ENCODE data around the gene ITPR2. TPM values are rescaled to one million over a fixed set of nuclear protein-coding genes. Genes with fewer than 3 reads are reported as not detected.

Gene ITPR2
- polyA plus RNA-seq, 1 experiment, result 3.5 TPM

GRCh38 chr12:26453246-26453645 lies 379.7 kb downstream of the ITPR2 start:
- H3K36me3 ChIP-seq (ENCODE audit: control insufficient read depth, insufficient read depth, low read length), result no peaks in the 10 kb centered on the region
- no peak for TF ChIP-seq CTCF (IDR thresholded peaks at IDR 0.05; ENCODE audit: insufficient read depth, low read depth, low read length)
- ChIA-PET POLR2A (no interaction called here), CTCF (no interaction called here)
- no peak overlapping the region for H3K4me3 ChIP-seq (ENCODE audit: low read depth, low read length)
- DNase-seq (ENCODE audit: low read depth), result no peak
- no peaks in the 10 kb centered on the region for H3K27me3 ChIP-seq (ENCODE audit: control insufficient read depth, insufficient read depth, low read length)

GRCh38 chr12:26452511-26452910 lies 380.5 kb downstream of the ITPR2 start:
- Histone ChIP-seq H3K27me3 (ENCODE audit: control insufficient read depth, insufficient read depth, low read length) (no peaks in the 10 kb centered on the region), H3K4me3 (ENCODE audit: low read depth, low read length) (no peak overlapping the region), H3K36me3 (ENCODE audit: control insufficient read depth, insufficient read depth, low read length) (no peaks in the 10 kb centered on the region)
- TF ChIP-seq CTCF (IDR thresholded peaks at IDR 0.05; ENCODE audit: insufficient read depth, low read depth, low read length), result no peak
- ChIA-PET CTCF (no interaction called here), POLR2A (no interaction called here)
- no peak for DNase-seq (ENCODE audit: low read depth)

GRCh38 chr12:26451763-26452162 lies 381.2 kb downstream of the ITPR2 start:
- Histone ChIP-seq H3K36me3 (ENCODE audit: control insufficient read depth, insufficient read depth, low read length) (no peaks in the 10 kb centered on the region), H3K27me3 (ENCODE audit: control insufficient read depth, insufficient read depth, low read length) (no peaks in the 10 kb centered on the region), H3K4me3 (ENCODE audit: low read depth, low read length) (no peak overlapping the region)
- DNase-seq (ENCODE audit: low read depth), result no peak
- ChIA-PET CTCF (interaction anchor here (0.5 to 0.6 kb wide), 2 partner anchors 297 to 330 kb away, joined by 3 read pairs; no protein-coding TSS in a partner anchor), POLR2A (no interaction called here)
- no peak for TF ChIP-seq CTCF (IDR thresholded peaks at IDR 0.05; ENCODE audit: insufficient read depth, low read depth, low read length)

GRCh38 chr12:26445909-26446308 lies 387.1 kb downstream of the ITPR2 start:
- Histone ChIP-seq H3K27me3 (ENCODE audit: control insufficient read depth, insufficient read depth, low read length) (no peaks in the 10 kb centered on the region), H3K4me3 (ENCODE audit: low read depth, low read length) (no peak overlapping the region), H3K36me3 (ENCODE audit: control insufficient read depth, insufficient read depth, low read length) (no peaks in the 10 kb centered on the region; the same call in 1 of the 2 replicates)
- DNase-seq (ENCODE audit: low read depth), result no peak
- TF ChIP-seq CTCF (IDR thresholded peaks at IDR 0.05; ENCODE audit: insufficient read depth, low read depth, low read length), result no peak
- CTCF ChIA-PET, result interaction anchor here (0.7 to 2.3 kb wide), 4 partner anchors 9 to 327 kb away, joined by 3 to 5 read pairs (median 4); no protein-coding TSS in a partner anchor
- POLR2A ChIA-PET, result interaction anchor here (0.5 kb wide), 1 partner anchor 41 kb away, joined by 6 read pairs; no protein-coding TSS in a partner anchor

- ChIA-PET CTCF (interaction anchor here (1.4 kb wide), 1 partner anchor 171 kb away, joined by 3 read pairs; no protein-coding TSS in a partner anchor), POLR2A (no interaction called here)
- DNase-seq (ENCODE audit: low read depth), result no peak
- Histone ChIP-seq H3K36me3 (ENCODE audit: control insufficient read depth, insufficient read depth, low read length) (no peaks in the 10 kb centered on the region; the same call in 1 of the 2 replicates), H3K4me3 (ENCODE audit: low read depth, low read length) (no peak overlapping the region), H3K27me3 (ENCODE audit: control insufficient read depth, insufficient read depth, low read length) (no peaks in the 10 kb centered on the region)
- no peak for TF ChIP-seq CTCF (IDR thresholded peaks at IDR 0.05; ENCODE audit: insufficient read depth, low read depth, low read length)
These were observed 389.7 kb downstream of the ITPR2 start for GRCh38 chr12:26443309-26443708.

All from BJ (cell line).